ENCODE results near the gene MAPK12.

GRCh38 chr22:50219800-50220602, 41.5 kb downstream of the MAPK12 start:
- TF ChIP-seq, protein P1, sequence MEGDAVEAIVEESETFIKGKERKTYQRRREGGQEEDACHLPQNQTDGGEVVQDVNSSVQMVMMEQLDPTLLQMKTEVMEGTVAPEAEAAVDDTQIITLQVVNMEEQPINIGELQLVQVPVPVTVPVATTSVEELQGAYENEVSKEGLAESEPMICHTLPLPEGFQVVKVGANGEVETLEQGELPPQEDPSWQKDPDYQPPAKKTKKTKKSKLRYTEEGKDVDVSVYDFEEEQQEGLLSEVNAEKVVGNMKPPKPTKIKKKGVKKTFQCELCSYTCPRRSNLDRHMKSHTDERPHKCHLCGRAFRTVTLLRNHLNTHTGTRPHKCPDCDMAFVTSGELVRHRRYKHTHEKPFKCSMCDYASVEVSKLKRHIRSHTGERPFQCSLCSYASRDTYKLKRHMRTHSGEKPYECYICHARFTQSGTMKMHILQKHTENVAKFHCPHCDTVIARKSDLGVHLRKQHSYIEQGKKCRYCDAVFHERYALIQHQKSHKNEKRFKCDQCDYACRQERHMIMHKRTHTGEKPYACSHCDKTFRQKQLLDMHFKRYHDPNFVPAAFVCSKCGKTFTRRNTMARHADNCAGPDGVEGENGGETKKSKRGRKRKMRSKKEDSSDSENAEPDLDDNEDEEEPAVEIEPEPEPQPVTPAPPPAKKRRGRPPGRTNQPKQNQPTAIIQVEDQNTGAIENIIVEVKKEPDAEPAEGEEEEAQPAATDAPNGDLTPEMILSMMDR (IDR thresholded peaks at IDR 0.05): no peak
- no peak for TF ChIP-seq POLR2A (IDR thresholded peaks at IDR 0.05)
